Adrenal gland (tissue), 12 donors: ENCODE measurements around the gene CORO2B. TPM values are rescaled to one million over a fixed set of nuclear protein-coding genes. Genes with fewer than 3 reads are reported as not detected.

Experiments used
- DNase-seq, 7 donors: peaks; one replicate each; pipeline ENCODE4 v3.0.0-alpha.2; 2019 to 2020
- H3K27ac ChIP-seq, 5 donors: fragments of 200-600 bp; sonication (generic) in 4 of 5; 1 replicate in 3 of 5; 2 replicates in 2 of 5; pipeline versions ENCODE4 v1.5.1 to v1.8.0; 2016 to 2020; ENCODE audit warnings: mild to moderate bottlenecking in 1 of 5
- H3K27me3 ChIP-seq: fragments of 200-600 bp; 2 replicates; pipeline ENCODE4 v1.8.0; 2021
- H3K36me3 ChIP-seq, 2 donors: fragments of 200-600 bp; replicated peaks in 1 of 2; 1 replicate in 1 of 2; 2 replicates in 1 of 2; pipeline versions ENCODE4 v1.5.1 to v1.8.0; 2018 to 2022
- H3K4me1 ChIP-seq, 2 donors: fragments of 200-600 bp; replicated peaks in 1 of 2; 1 replicate in 1 of 2; 2 replicates in 1 of 2; pipeline versions ENCODE4 v1.5.1 to v1.8.0; 2018 to 2021
- H3K4me3 ChIP-seq, 4 donors: fragments of 200-600 bp; sonication (generic) in 3 of 4; one replicate each; pipeline ENCODE4 v1.5.1; 2016 to 2018
- H3K9me3 ChIP-seq, 3 donors: fragments of 200-600 bp; sonication (generic) in 1 of 3; replicated peaks in 1 of 3; 1 replicate in 2 of 3; 2 replicates in 1 of 3; pipeline versions ENCODE4 v1.5.1 to v1.8.0; 2016 to 2021
- CTCF ChIP-seq, 6 experiments: fragments of 450-650 bp in 4 of 6; fragments of 200-600 bp in 2 of 6; sonication (generic) in 1 of 6; IDR thresholded peaks; 1 replicate in 5 of 6; 2 replicates in 1 of 6; pipeline versions ENCODE4 v1.5.1 to v1.8.0; 2016 to 2021; ENCODE audit warnings: antibody characterized with exemption in 6 of 6, mild to moderate bottlenecking in 2 of 6, moderate library complexity in 1 of 6
- POLR2A ChIP-seq, 2 donors: fragments of 450-650 bp; IDR thresholded peaks; one replicate each; pipeline ENCODE4 v1.6.1; 2017; ENCODE audit warnings: antibody characterized with exemption in 2 of 2, mild to moderate bottlenecking in 2 of 2, moderate library complexity in 1 of 2
- WGBS, 4 donors: extraction: QIAGEN DNeasy Blood & Tissue Kit in 2 of 4; methylation state at CpG; one replicate each; pipeline versions ENCODE4 v1.1.5 to v1.1.7; 2013 to 2017; 5-methylcytosine and 5-hydroxymethylcytosine counted together
- intact Hi-C, 2 donors: fragments of 100-400 bp; cut with DNase I; formaldehyde crosslinking; loops; one replicate each; pipeline versions ENCODE4 v1.14.1 to v1.15.0; 2022 to 2023
- polyA plus RNA-seq, 3 donors: library from polyadenylated mRNA; stranded (reverse); fragments of 200-250 nt in 2 of 3; fragments of 350-450 nt in 1 of 3; fragmentation: Illumina TruSeq in 1 of 3; extraction: RNeasy Lipid Tissue Mini Kit (QIAGEN cat#74804) in 1 of 3; gene quantifications; one replicate each; pipeline ENCODE4 v1.2.3, GENCODE V29; 2013 to 2014
- total RNA-seq, 9 donors: library from RNA; depleted of rRNA in 4 of 9; stranded (reverse); fragments of >200 nt in 4 of 9; fragments of 120-200 nt in 1 of 9; fragmentation: NEBNext Ultra II Directional in 1 of 9; extraction: Animal tissue kit (Norgen Biotek cat#: 25700) in 1 of 9; gene quantifications; one replicate each; pipeline versions ENCODE4 v1.1.0 to v1.2.4, GENCODE V29; 2013 to 2023
- donor health status: healthy with polysubstance abuse.
- donor health status: Bipolar disorder and iron deficiency.
- donor health status: DM: yes; HTN: yes; CAD: no.
- donor health status: DM: no; HTN: no; CAD: no.
- donor health status: DM: no; HTN: no; CAD: no.
- donor health status: DM: yes; HTN: yes; CAD: no.

Gene CORO2B
- total and polyA plus RNA-seq, 12 donors, result 2.8 to 8.4 (median 4.3) TPM

GRCh38 chr15:68616397-68616796 is 37.6 kb downstream of the CORO2B start:
- peak overlapping the region in 1 of 5 donors; percentile 29 for H3K27ac ChIP-seq
- no peak for DNase-seq

GRCh38 chr15:68617001-68617400 is 38.2 kb downstream of the CORO2B start:
- H3K36me3 ChIP-seq, result no peaks in the 10 kb centered on the region
- DNase-seq, result no peak
- H3K4me1 ChIP-seq, result peaks cover 6 to 12% of the 10 kb centered on the region in 2 donors
- no peak overlapping the region for H3K4me3 ChIP-seq
- H3K27ac ChIP-seq, result peak overlapping the region in 1 of 5 donors; percentile 29
- 0 to 22% (median 15%) methylated on average over 2 of the region's 2 CpGs for WGBS, 4 donors
- intact Hi-C loops, result no loop called here
- H3K27me3 ChIP-seq, result no peaks in the 10 kb centered on the region
- TF ChIP-seq POLR2A (IDR thresholded peaks at IDR 0.05) (no peak), CTCF (IDR thresholded peaks at IDR 0.05) (no peak)
- no peaks in the 10 kb centered on the region for H3K9me3 ChIP-seq

More at GRCh38 chr15:68616397-68616796, 37.6 kb downstream of the CORO2B start:
- no peak for TF ChIP-seq POLR2A (IDR thresholded peaks at IDR 0.05)
- no peak for TF ChIP-seq CTCF (IDR thresholded peaks at IDR 0.05)
- Histone ChIP-seq H3K9me3 (no peaks in the 10 kb centered on the region), H3K27me3 (no peaks in the 10 kb centered on the region), H3K36me3 (no peaks in the 10 kb centered on the region), H3K4me1 (peaks cover 6 to 12% of the 10 kb centered on the region in 2 donors), H3K4me3 (no peak overlapping the region)
- intact Hi-C loops, result no loop called here
- WGBS, 4 donors, result 84 to 92% (median 88%) methylated on average over 16 of the region's 16 CpGs

GRCh38 chr15:68617777-68618176 is 39.0 kb downstream of the CORO2B start:
- intact Hi-C loops, result no loop called here
- Histone ChIP-seq H3K4me1 (peaks cover 6 to 12% of the 10 kb centered on the region in 2 donors), H3K4me3 (no peak overlapping the region), H3K9me3 (no peaks in the 10 kb centered on the region), H3K27ac (peak overlapping the region in 1 of 5 donors; percentile 56), H3K27me3 (no peaks in the 10 kb centered on the region), H3K36me3 (no peaks in the 10 kb centered on the region)
- no peak for DNase-seq
- whole genome bisulfite sequencing, 4 donors, result 70 to 100% (median 92%) methylated on average over 1 of the region's 1 CpG
- TF ChIP-seq POLR2A (IDR thresholded peaks at IDR 0.05) (no peak), CTCF (IDR thresholded peaks at IDR 0.05) (no peak)

GRCh38 chr15:68618394-68618793 is 39.6 kb downstream of the CORO2B start:
- 24 to 40% (median 38%) methylated on average over 4 of the region's 4 CpGs for WGBS, 4 donors
- peak in 3 of 7 donors; percentile 21 to 29 (median 28) for DNase-seq
- intact Hi-C loops, result no loop called here
- H3K27me3 ChIP-seq, result no peaks in the 10 kb centered on the region
- no peaks in the 10 kb centered on the region for H3K36me3 ChIP-seq
- H3K27ac ChIP-seq, result peak overlapping the region in 1 of 5 donors; percentile 56
- no peaks in the 10 kb centered on the region for H3K9me3 ChIP-seq
- no peak overlapping the region for H3K4me3 ChIP-seq
- peaks cover 6 to 12% of the 10 kb centered on the region in 2 donors for H3K4me1 ChIP-seq
- TF ChIP-seq POLR2A (IDR thresholded peaks at IDR 0.05), result no peak
- no peak for TF ChIP-seq CTCF (IDR thresholded peaks at IDR 0.05)
